Measurements from ENCODE around the gene GOLGA8Q. TPM values are rescaled to one million over a fixed set of nuclear protein-coding genes. Genes with fewer than 3 reads are reported as not detected.
"Not testable (repeated sequence)": the region's sequence is repeated elsewhere in the genome, so short reads cannot be mapped to it uniquely, and the experiment has no call there.

Gene GOLGA8Q
- total RNA-seq, 1 donor from 2014 or later, result not detected

- TF ChIP-seq, protein P1, sequence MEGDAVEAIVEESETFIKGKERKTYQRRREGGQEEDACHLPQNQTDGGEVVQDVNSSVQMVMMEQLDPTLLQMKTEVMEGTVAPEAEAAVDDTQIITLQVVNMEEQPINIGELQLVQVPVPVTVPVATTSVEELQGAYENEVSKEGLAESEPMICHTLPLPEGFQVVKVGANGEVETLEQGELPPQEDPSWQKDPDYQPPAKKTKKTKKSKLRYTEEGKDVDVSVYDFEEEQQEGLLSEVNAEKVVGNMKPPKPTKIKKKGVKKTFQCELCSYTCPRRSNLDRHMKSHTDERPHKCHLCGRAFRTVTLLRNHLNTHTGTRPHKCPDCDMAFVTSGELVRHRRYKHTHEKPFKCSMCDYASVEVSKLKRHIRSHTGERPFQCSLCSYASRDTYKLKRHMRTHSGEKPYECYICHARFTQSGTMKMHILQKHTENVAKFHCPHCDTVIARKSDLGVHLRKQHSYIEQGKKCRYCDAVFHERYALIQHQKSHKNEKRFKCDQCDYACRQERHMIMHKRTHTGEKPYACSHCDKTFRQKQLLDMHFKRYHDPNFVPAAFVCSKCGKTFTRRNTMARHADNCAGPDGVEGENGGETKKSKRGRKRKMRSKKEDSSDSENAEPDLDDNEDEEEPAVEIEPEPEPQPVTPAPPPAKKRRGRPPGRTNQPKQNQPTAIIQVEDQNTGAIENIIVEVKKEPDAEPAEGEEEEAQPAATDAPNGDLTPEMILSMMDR (IDR thresholded peaks at IDR 0.05), result peak in 2 of 3 experiments; percentile 15 to 35
- intact Hi-C loops (cut with DNase I); H3K27ac ChIP-seq; H3K36me3 ChIP-seq; H3K4me1 ChIP-seq; H3K9me3 ChIP-seq; DNase-seq (ENCODE audit: low spot score in 2 of 2); H3K4me3 ChIP-seq; H3K27me3 ChIP-seq: not testable (repeated sequence)
These were observed 47.1 kb downstream of the GOLGA8Q start for GRCh38 chr15:30598953-30599352.

- intact Hi-C loops (cut with DNase I); H3K4me3 ChIP-seq; H3K27me3 ChIP-seq; H3K36me3 ChIP-seq; H3K9me3 ChIP-seq; H3K27ac ChIP-seq; H3K4me1 ChIP-seq; DNase-seq (ENCODE audit: low spot score in 2 of 2): not testable (repeated sequence)
These were observed 51.9 kb downstream of the GOLGA8Q start, which contains the start of gene GOLGA8H for GRCh38 chr15:30603796-30604195. Gene GOLGA8H (plus strand): TSS chr15:30604028. CDS start chr15:30604126, 98 bp downstream.

Other genes with a start within 250 kb of the GOLGA8Q start
- 0.21 TPM for gene CHRFAM7A, start 158.5 kb upstream of the GOLGA8Q start, total RNA-seq
- not detected for gene GOLGA8R, start 137.8 kb upstream of the GOLGA8Q start, total RNA-seq
- gene GOLGA8H, start 52.0 kb downstream of the GOLGA8Q start, total RNA-seq, result not detected